ENCODE data around the gene D2HGDH. TPM values are rescaled to one million over a fixed set of nuclear protein-coding genes. Genes with fewer than 3 reads are reported as not detected.
"Not testable (repeated sequence)": the region's sequence is repeated elsewhere in the genome, so short reads cannot be mapped to it uniquely, and the experiment has no call there.

The D2HGDH gene
- total RNA-seq, 2 donors from 2014 or later, result 22.1 to 38.2 TPM

DNA sequence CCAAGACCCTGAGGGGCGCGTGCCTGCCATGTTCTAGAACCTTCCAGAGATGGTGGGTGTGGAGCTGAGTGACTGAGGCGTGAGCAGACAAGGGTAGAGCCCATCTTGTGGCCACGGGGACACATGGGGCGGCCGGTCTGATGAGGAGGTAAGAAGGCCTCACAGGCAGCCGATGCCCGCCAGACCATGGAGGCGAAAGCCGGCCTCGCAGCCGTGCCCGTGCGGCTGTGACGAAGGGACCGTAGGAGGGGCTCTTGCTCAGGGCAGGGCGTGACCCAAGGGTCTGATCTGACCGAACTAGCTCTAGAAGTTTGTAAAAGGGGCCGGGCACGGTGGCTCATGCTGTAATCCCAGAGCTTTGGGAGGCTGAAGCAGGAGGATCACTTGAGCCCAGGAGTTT, 19.6 kb downstream of the D2HGDH start:
- Mint-ChIP-seq H3K9me3 (no peaks in the 10 kb centered on the region), H3K36me3 (peaks cover 0 to 4% of the 10 kb centered on the region in 2 donors)
- ATAC-seq, result no peak

DNA sequence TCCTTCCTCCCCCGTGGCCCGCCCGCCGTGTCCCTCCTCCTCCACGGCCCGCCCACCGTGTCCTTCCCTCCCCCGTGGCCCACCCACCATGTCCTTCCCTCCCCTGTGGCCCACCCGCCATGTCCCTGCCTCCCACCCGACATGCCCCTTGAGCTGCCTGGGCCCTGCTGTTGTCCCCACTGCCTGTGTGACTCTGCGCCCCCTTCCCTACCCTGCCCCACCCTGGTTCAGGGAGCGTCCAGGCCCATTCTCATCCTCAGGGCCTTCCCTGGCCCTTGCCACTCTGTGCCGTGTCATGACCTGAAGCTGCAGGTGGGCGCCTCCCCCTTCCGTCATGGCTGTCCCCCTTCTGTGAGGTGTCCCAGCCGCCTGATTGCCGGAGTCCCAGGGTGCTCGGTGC, 20.7 kb downstream of the D2HGDH start:
- DNase-seq (ENCODE audit: low spot score in 2 of 2) (no peak), ATAC-seq (no peak)
- Mint-ChIP-seq H3K36me3 (peaks cover 0 to 8% of the 10 kb centered on the region in 2 donors), H3K9me3 (no peaks in the 10 kb centered on the region), H3K27ac (peak overlapping the region in 1 of 2 donors; percentile 44)

More for the DNA sequence above, 19.6 kb downstream of the D2HGDH start:
- no peak for DNase-seq (ENCODE audit: low spot score in 2 of 2)
- peak overlapping the region in 1 of 2 donors; percentile 44 for H3K27ac Mint-ChIP-seq

DNA sequence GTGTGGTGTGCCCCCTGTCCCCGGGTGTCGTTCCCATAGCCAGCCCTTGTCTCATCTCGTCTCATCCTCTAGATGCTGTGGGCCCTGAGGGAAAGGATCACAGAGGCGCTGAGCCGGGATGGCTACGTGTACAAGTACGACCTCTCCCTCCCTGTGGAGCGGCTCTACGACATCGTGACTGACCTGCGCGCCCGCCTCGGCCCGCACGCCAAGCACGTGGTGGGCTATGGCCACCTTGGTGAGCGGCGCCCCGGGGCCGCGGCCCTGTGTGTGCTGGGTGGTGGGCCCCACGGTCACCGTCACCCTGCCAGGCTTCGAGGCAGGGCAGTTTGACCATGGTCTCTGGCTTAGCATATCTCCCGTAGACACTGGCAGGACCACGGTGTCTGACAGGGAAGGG, 21.3 kb downstream of the D2HGDH start:
- DNase-seq (ENCODE audit: low spot score in 2 of 2), result no peak
- ATAC-seq, result no peak
- H3K27ac Mint-ChIP-seq, result no peak overlapping the region
- H3K9me3 Mint-ChIP-seq, result no peaks in the 10 kb centered on the region
- peaks cover 2 to 11% of the 10 kb centered on the region in 2 donors for H3K36me3 Mint-ChIP-seq

DNA sequence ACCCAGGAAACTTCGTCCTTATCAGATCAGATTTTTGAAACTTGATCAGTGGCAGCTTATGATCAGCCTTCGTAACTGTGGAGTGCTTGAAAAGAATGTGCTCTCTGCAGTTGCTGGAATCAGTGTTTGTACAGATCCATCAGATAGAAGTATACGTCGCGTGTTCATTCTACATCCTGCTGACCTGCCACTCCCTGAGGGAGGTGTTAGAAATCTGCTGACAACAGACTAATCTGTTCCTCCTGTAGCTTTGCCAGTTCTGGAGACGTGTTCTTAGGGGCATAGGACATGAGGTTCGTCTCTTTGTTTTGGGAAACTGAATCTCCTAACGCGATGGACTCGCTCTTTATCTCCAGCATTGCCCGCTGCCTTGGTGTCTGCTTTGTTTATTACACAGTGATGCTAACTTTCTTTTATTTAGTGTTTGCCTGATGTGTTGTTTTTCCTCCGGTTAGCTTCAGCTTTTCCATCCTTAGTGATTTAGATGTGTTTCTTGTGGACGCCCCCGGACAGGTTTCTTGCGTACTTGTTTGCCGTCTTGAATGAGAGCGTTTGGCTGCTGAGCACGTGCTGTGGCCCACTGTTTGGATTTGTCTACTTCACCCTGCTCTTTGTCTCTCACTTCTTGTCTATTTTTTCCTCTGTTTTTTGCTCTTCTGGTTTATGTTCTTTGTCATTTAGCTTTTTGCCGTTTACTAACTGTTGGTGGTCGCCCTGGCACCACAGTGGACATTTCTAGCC, 24.8 kb downstream of the D2HGDH start:
- DNase-seq (ENCODE audit: low spot score in 2 of 2), result no peak
- no peak overlapping the region for H3K27ac Mint-ChIP-seq
- peaks cover 5 to 14% of the 10 kb centered on the region in 2 donors for H3K36me3 Mint-ChIP-seq
- no peaks in the 10 kb centered on the region for H3K9me3 Mint-ChIP-seq
- ATAC-seq, result no peak

DNA sequence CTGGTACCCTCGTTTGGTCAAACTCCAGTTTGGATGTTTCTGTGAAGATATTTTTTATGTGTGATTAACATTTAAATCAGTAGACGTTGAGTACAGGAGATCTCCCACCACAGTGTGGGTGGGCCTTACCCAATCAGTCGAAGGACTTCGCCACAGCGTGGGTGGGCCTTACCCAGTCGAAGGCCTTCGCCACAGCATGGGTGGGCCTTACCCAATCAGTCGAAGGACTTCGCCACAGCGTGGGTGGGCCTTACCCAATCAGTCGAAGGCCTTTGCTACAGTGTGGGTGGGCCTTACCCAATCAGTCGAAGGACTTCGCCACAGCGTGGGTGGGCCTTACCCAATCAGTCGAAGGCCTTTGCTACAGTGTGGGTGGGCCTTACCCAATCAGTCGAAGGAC, 25.5 kb downstream of the D2HGDH start:
- H3K27ac Mint-ChIP-seq, H3K9me3 Mint-ChIP-seq, ATAC-seq: not testable (repeated sequence)
- peak in 1 of 2 donors; percentile 33 for DNase-seq (ENCODE audit: low spot score in 2 of 2)
- peaks cover 5 to 14% of the 10 kb centered on the region in 2 donors for H3K36me3 Mint-ChIP-seq

DNA sequence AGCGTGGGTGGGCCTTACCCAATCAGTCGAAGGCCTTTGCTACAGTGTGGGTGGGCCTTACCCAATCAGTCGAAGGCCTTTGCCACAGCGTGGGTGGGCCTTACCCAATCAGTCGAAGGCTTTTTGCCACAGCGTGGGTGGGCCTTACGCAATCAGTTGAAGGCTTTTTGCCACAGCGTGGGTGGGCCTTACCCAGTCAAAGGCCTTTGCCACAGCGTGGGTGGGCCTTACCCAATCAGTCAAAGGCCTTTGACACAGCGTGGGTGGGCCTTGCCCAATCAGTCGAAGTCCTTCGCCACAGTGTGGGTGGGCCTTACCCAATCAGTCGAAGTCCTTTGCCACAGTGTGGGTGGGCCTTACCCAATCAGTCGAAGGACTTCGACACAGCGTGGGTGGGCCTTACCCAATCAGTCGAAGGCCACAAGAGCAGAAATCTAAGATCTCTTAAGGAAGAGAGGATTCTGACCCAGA, 25.9 kb downstream of the D2HGDH start:
- ATAC-seq (no peak), DNase-seq (ENCODE audit: low spot score in 2 of 2) (peak in 1 of 2 donors; percentile 31)
- no peaks in the 10 kb centered on the region for H3K9me3 Mint-ChIP-seq
- no peak overlapping the region for H3K27ac Mint-ChIP-seq
- peaks cover 5 to 14% of the 10 kb centered on the region in 2 donors for H3K36me3 Mint-ChIP-seq

DNA sequence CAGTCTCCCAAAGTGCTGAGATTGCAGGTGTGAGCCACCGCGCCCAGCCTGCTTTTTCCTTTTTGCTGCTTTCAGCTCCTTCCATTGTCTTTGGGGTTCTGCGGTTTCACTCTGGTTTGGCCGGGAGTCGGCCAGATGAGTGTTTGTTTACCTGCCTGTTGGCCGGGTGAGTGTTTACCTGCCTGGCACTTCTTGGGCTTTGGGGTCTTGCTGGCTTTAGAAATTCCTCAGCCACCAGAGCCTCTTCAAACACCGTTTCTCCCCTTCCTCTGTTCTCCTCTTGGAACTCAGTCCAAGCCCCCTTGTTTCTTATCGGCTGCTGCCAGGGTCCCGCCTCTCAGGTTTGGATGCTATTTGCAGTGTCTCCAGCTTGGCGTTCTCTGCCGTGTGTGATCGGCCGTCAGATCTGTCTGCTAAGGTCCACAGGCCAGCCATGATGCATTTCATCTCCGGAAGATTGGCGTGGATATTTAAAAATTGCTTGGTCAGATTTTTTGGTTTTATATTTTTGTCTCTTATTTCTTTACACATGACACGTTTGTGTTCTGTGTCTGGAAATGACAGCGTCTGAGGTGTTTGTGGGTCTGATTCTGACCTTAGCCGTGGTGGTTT, 28.0 kb downstream of the D2HGDH start:
- H3K36me3 Mint-ChIP-seq, result peaks cover 5 to 14% of the 10 kb centered on the region in 2 donors
- H3K27ac Mint-ChIP-seq, result peak overlapping the region in 1 of 2 donors; percentile 70
- no peaks in the 10 kb centered on the region for H3K9me3 Mint-ChIP-seq
- peak in 1 of 2 donors; percentile 58 for ATAC-seq
- peak in 1 of 2 donors; percentile 49 for DNase-seq (ENCODE audit: low spot score in 2 of 2)

DNA sequence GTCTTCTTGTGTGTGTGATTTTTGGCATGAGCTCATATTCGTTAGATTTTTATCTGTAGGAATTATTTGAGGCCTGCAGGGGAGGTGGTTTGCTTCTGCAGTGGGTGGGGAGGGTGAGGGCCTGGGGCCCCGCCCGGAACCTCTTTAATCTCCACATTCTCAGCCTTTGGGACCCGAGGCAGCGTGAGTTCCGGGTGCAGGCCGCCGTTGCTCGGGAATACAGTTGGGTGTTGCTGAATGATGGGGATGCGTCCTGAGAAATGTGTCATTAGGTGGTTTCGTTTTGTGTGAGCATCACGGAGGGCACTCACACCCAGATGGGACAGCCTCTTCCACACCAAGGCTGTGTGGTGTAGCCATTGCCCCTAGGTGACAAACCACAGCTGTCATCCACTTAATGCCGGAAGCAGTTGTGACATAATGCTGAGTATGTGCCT, 28.5 kb downstream of the D2HGDH start:
- H3K36me3 Mint-ChIP-seq, result peaks cover 5 to 14% of the 10 kb centered on the region in 2 donors
- ATAC-seq, result peak; percentile 66 to 82
- DNase-seq (ENCODE audit: low spot score in 2 of 2), result peak in 1 of 2 donors; percentile 67
- H3K9me3 Mint-ChIP-seq, result no peaks in the 10 kb centered on the region
- peak overlapping the region; percentile 70 to 81 for H3K27ac Mint-ChIP-seq

DNA sequence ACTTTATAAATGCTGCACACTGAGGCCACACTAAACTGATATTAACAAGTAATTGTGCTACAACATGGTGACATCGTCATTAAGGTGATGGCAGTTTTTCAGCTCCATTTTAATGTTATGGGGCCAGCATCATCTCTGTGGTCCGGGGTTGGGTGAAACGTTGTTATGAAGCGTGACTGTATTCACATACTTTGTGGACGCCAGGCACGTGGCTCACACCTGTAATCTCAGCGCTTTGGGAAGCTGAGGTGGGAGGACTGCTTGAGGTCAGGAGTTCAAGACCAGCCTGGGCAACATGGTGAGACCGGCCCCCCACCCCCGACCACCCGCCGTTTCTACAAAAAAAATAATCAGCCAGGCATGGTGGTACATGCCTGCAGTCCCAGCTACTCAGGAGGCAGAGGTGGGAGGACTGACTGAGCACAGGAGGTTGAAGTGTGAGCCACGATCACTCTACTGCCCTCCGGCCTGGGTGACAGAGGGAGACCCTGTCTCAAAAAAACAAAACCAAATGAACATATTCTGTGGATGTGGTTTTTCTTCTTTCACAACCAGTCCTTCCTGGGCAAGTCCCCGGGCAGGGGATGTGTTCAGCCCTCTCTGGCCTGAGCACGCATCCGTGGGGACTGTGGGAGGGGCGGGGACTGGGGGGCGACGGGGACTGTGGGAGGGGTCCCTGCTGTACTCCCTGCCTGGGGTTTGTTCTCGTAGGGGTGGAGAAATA, 29.3 kb downstream of the D2HGDH start:
- peak overlapping the region in 1 of 2 donors; percentile 70 for H3K27ac Mint-ChIP-seq

DNA sequence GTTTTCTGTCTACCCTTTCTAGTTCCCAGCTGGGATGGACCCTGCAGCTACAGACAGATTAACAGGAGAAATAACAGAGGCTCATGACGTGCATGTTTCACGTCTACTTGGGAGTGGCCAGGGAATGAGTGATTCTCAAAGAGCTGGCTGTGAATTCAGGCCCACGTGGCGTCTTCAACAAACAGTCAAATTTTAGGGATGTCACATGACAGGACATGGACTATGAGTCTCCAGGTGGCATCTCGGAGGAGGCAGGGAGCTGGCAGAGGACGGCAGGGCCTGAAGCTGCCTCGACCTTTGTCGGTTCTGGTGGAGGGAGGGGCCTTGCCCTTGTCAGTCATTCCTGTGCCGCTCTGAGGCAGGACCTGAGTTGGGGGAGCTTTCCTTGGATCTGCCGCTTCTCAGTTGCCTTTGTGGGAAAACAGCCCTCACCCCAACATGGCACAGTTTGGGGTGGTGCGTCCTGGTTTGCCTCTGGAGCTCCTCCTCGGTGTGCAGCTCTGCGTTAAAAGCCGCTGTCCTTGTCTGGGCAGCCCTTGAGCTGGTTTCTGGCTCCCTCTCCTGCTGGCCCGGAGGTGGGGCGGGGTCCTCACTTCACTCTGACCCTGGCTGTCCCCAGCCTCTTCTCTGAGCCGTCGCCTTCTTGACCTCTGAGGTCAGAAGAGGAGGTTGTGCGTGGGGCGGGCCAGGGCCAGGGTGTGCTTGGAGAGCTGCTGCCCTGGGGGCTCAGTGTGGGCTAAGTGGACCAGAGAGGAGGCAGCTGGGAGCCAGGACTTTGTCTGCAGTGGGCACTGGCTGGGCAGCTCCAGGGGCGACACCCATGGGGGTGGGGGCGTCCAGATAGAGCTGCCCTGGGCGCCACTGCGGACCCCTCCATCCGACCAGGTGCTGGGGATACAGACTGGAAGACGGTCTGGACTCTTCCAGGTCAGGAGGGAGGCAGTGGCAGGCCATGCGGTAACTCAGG, 30.1 kb downstream of the D2HGDH start:
- no peak for ATAC-seq
- no peak overlapping the region for H3K27ac Mint-ChIP-seq

More for the DNA sequence above, 29.3 kb downstream of the D2HGDH start:
- H3K36me3 Mint-ChIP-seq, result peaks cover 5 to 14% of the 10 kb centered on the region in 2 donors
- DNase-seq (ENCODE audit: low spot score in 2 of 2) (peak in 1 of 2 donors; percentile 50), ATAC-seq (peak in 1 of 2 donors; percentile 47)
- no peaks in the 10 kb centered on the region for H3K9me3 Mint-ChIP-seq

DNA sequence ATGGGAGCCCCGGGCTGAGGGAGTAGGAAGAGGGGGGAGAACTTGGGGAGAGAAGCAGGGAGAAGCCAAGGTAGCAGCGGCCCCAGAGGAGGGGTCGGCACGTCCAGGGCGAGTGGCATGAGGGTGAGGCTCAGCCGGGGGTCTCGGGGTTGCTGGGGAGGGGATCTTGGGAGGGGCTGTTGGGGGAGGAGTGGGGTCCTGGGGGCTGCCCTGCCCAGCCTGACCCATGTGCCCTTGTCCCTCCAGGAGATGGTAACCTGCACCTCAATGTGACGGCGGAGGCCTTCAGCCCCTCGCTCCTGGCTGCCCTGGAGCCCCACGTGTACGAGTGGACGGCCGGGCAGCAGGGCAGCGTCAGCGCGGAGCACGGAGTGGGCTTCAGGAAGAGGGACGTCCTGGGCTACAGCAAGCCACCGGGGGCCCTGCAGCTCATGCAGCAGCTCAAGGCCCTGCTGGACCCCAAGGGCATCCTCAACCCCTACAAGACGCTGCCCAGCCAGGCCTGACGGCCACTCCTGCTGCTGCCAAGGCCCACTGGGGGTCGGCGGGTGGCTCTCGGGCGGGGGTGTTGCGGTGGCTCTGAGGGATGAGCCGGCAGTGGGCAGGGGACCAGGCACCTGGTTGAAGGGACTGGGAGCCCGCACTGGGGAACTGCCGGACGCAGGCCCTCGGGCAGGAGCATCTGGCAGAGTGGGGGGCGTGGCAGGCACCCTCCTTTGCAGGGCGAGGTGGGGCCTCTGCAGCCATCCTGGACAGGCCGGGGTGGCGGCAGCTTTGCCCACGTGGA, 33.2 kb downstream of the D2HGDH start:
- ATAC-seq (no peak), DNase-seq (ENCODE audit: low spot score in 2 of 2) (peak in 1 of 2 donors; percentile 55)
- Mint-ChIP-seq H3K36me3 (no peaks in the 10 kb centered on the region), H3K9me3 (no peaks in the 10 kb centered on the region), H3K27ac (no peak overlapping the region)

More for the DNA sequence above, 30.1 kb downstream of the D2HGDH start:
- Mint-ChIP-seq H3K36me3 (peaks cover 5 to 11% of the 10 kb centered on the region in 2 donors), H3K9me3 (no peaks in the 10 kb centered on the region)
- no peak for DNase-seq (ENCODE audit: low spot score in 2 of 2)

DNA sequence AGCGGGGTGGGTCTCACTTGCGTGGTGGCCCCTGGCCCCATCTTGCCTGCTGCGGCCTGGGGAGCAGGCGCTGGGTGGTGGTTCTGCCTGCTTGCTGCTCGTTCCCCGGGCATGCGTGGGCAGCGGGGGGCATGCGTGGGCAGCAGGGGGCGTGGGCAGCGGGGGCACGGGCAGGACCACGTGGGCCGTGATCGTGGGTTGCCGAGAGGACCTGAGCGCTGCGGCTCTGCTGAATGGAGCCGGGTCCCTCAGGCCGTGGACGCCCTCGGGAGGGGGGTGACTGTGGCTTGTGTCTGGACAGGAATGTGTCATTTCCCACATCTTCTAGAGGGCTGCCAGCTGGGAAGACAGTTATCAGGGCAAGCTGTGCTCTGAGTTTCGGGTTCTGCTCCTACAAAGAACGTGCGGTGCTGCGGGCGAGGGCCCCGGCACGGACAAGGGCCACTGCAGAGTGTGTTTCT, 33.9 kb downstream of the D2HGDH start:
- no peaks in the 10 kb centered on the region for H3K9me3 Mint-ChIP-seq
- ATAC-seq, result no peak

DNA sequence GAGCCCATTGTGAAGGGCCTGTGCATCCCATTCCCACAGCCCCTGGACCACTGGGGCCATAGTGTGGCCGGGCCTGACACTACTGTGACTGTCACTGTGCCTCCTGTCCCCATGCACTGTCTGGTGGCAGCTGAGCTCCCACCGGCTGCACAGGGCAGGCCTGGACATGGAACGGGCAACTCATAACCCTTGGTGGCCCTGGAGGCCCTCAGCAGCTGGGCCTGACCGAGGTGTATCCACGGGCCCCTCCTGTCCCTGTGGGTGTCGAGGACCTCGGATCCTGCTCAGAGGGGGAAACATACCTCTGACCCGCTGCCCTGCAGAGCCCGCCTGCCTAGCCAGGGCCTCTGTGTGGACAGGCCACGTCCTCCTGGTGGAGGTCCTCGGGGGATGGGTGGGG, 34.4 kb downstream of the D2HGDH start:
- DNase-seq (ENCODE audit: low spot score in 2 of 2), result no peak
- Mint-ChIP-seq H3K9me3 (no peaks in the 10 kb centered on the region), H3K36me3 (no peaks in the 10 kb centered on the region), H3K27ac (no peak overlapping the region)
- no peak for ATAC-seq

More for the DNA sequence above, 33.9 kb downstream of the D2HGDH start:
- Mint-ChIP-seq H3K36me3 (no peaks in the 10 kb centered on the region), H3K27ac (no peak overlapping the region)
- DNase-seq (ENCODE audit: low spot score in 2 of 2), result no peak

DNA sequence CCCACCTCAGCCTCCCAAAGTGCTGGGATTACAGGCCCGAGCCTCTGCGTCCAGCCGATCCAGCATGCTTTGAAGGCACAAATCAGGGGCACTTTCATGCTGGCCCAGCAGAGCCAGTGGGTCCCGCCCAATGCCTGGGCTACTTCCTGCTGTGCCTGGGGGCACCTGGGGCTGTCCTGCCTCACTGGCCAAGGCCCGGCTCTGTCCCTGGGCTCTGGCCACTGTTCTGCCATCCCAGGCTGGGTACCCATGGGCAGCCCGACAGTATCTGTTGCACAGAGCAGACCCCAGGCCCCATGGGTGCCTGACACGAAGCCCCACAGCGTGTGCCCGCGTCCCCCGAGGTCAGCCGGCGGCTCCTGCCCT, 35.4 kb downstream of the D2HGDH start:
- no peak for ATAC-seq
- Mint-ChIP-seq H3K27ac (no peak overlapping the region), H3K36me3 (no peaks in the 10 kb centered on the region), H3K9me3 (no peaks in the 10 kb centered on the region)
- no peak for DNase-seq (ENCODE audit: low spot score in 2 of 2)

Data from activated naive CD4-positive, alpha-beta T cell treated with anti-CD3 and anti-CD28 coated beads, Interleukin-2, amount 50 U/mL, for 72 hours (primary cell).